Kidney (tissue), 14 donors: Measurements from ENCODE around the gene GPD1. TPM values are rescaled to one million over a fixed set of nuclear protein-coding genes. Genes with fewer than 3 reads are reported as not detected.

Source experiments
- DNase-seq, 5 donors: peaks; one replicate each; pipeline ENCODE4 v3.0.0-alpha.2; 2013 to 2020
- FAIRE-seq: peaks from 2 replicates; lab custom pipeline; 2012; peaks lifted over from hg19 to GRCh38; lab: Jason Lieb, UNC
- H3K27ac ChIP-seq, 2 donors: one replicate each; pipeline ENCODE4 v1.7.0; 2013; ENCODE audit warnings: low read depth in 2 of 2, low read length in 2 of 2, inconsistent platforms in 1 of 2
- H3K27me3 ChIP-seq: one replicate; pipeline ENCODE4 v1.7.1; 2013; ENCODE audit warnings: low read length, inconsistent platforms; ENCODE audit not compliant: control insufficient read depth, insufficient read depth
- H3K36me3 ChIP-seq, 3 donors: one replicate each; pipeline versions ENCODE4 v1.7.0 to v1.7.1; 2013; ENCODE audit warnings: low read length in 3 of 3, control low read depth in 1 of 3, inconsistent platforms in 1 of 3; ENCODE audit not compliant: insufficient read depth in 3 of 3, control insufficient read depth in 2 of 3
- H3K4me1 ChIP-seq, 3 donors: one replicate each; pipeline versions ENCODE4 v1.7.0 to v1.7.1; 2013; ENCODE audit warnings: low read length in 3 of 3, inconsistent platforms in 1 of 3, low read depth in 1 of 3; ENCODE audit not compliant: control insufficient read depth in 2 of 3, insufficient read depth in 2 of 3
- H3K4me3 ChIP-seq, 3 donors: one replicate each; pipeline versions ENCODE4 v1.7.0 to v1.8.1; 2013; ENCODE audit warnings: low read length in 3 of 3, control low read depth in 1 of 3, inconsistent platforms in 1 of 3
- H3K9ac ChIP-seq, 3 donors: one replicate each; pipeline versions ENCODE4 v1.7.0 to v1.7.1; 2013; ENCODE audit warnings: low read length in 3 of 3, control low read depth in 1 of 3, inconsistent platforms in 1 of 3
- H3K9me3 ChIP-seq, 3 donors: one replicate each; pipeline versions ENCODE4 v1.7.0 to v1.7.1; 2013; ENCODE audit warnings: low read length in 3 of 3, control low read depth in 1 of 3, inconsistent platforms in 1 of 3; ENCODE audit not compliant: control insufficient read depth in 2 of 3, insufficient read depth in 1 of 3
- CTCF ChIP-seq: IDR thresholded peaks from 3 replicates; pipeline ENCODE4 v1.5.1; 2012; ENCODE audit warnings: mild to moderate bottlenecking, moderate library complexity, borderline replicate concordance; ENCODE audit not compliant: insufficient read depth; ENCODE audit errors: extremely low read depth
- intact Hi-C: fragments of 100-400 bp; cut with DNase I; formaldehyde crosslinking; loops from one replicate; pipeline ENCODE4 v1.11.1; 2022
- polyA plus RNA-seq: library from polyadenylated mRNA; stranded (reverse); fragments of 350-450 nt; fragmentation: Illumina TruSeq; extraction: RNeasy Lipid Tissue Mini Kit (QIAGEN cat#74804); gene quantifications from one replicate; pipeline ENCODE4 v1.2.3, GENCODE V29; 2014; ENCODE audit warnings: low read depth, low replicate concordance; ENCODE audit not compliant: insufficient read depth
- total RNA-seq: library from RNA; stranded (reverse); fragmentation: NEBNext Ultra II Directional; extraction: Animal tissue kit (Norgen Biotek cat#: 25700); gene quantifications from one replicate; pipeline ENCODE4 v1.2.1, GENCODE V29; 2021
- donor health status: control.
- donor health status: control.
- donor health status: control.
- donor health status: control.
- donor health status: control.
- donor health status: DM: yes; HTN: yes; CAD: no.
- donor health status: Normal renal cell carcinoma (clear cell type).

The GPD1 gene
- total and polyA plus RNA-seq, 2 donors from 2014 or later, result 15.1 to 139 TPM

- Histone ChIP-seq H3K4me1 (peaks cover 0 to 1% (median under 1%) of the 10 kb centered on the region in 3 donors), H3K27me3 (no peaks in the 10 kb centered on the region), H3K36me3 (no peaks in the 10 kb centered on the region), H3K27ac (no peak overlapping the region), H3K4me3 (no peak overlapping the region), H3K9me3 (no peaks in the 10 kb centered on the region), H3K9ac (no peak overlapping the region)
- FAIRE-seq, result no peak
- no peak for TF ChIP-seq CTCF
- intact Hi-C loops, result no loop called here
- DNase-seq, result peak in 1 of 5 donors; percentile 23
These were observed 41.7 kb upstream of the GPD1 start for GRCh38 chr12:50061946-50062686.

GRCh38 chr12:50062728-50063460, 40.9 kb upstream of the GPD1 start:
- Histone ChIP-seq H3K9me3 (no peaks in the 10 kb centered on the region), H3K36me3 (no peaks in the 10 kb centered on the region), H3K27ac (no peak overlapping the region), H3K9ac (no peak overlapping the region), H3K27me3 (no peaks in the 10 kb centered on the region), H3K4me3 (no peak overlapping the region), H3K4me1 (no peaks in the 10 kb centered on the region)
- FAIRE-seq (no peak), DNase-seq (peak in 1 of 5 donors; percentile 39)
- no peak for TF ChIP-seq CTCF
- intact Hi-C loops, result no loop called here

- intact Hi-C loops, result no loop called here
- Histone ChIP-seq H3K9ac (no peak overlapping the region), H3K27ac (no peak overlapping the region), H3K27me3 (no peaks in the 10 kb centered on the region), H3K9me3 (no peaks in the 10 kb centered on the region), H3K4me1 (peaks cover 0 to 2% (median 0%) of the 10 kb centered on the region in 3 donors), H3K36me3 (no peaks in the 10 kb centered on the region), H3K4me3 (no peak overlapping the region)
- FAIRE-seq (no peak), DNase-seq (peak in 1 of 5 donors; percentile 28)
- no peak for TF ChIP-seq CTCF
These were observed 38.0 kb upstream of the GPD1 start for GRCh38 chr12:50065726-50066310.
